Right lobe of liver (tissue), 4 donors: ENCODE data around the gene PPP1R10.

Experiments
- POLR2A ChIP-seq: fragments of 450-650 bp; IDR thresholded peaks from one replicate; pipeline ENCODE4 v1.6.1; 2017; ENCODE audit warnings: antibody characterized with exemption, mild to moderate bottlenecking
- TF ChIP-seq, protein P1 (sequence below), 4 donors: fragments of 200-600 bp in 3 of 4; fragments of 450-650 bp in 1 of 4; IDR thresholded peaks; one replicate each; pipeline versions ENCODE4 v1.5.1 to v1.8.0; 2016 to 2022; ENCODE audit warnings: antibody characterized with exemption in 4 of 4, mild to moderate bottlenecking in 2 of 4
- donor health status: DM: no; HTN: no; CAD: no.
- donor health status: DM: no; HTN: no; CAD: no.
- donor health status: DM: no; HTN: yes; CAD: no.

DNA sequence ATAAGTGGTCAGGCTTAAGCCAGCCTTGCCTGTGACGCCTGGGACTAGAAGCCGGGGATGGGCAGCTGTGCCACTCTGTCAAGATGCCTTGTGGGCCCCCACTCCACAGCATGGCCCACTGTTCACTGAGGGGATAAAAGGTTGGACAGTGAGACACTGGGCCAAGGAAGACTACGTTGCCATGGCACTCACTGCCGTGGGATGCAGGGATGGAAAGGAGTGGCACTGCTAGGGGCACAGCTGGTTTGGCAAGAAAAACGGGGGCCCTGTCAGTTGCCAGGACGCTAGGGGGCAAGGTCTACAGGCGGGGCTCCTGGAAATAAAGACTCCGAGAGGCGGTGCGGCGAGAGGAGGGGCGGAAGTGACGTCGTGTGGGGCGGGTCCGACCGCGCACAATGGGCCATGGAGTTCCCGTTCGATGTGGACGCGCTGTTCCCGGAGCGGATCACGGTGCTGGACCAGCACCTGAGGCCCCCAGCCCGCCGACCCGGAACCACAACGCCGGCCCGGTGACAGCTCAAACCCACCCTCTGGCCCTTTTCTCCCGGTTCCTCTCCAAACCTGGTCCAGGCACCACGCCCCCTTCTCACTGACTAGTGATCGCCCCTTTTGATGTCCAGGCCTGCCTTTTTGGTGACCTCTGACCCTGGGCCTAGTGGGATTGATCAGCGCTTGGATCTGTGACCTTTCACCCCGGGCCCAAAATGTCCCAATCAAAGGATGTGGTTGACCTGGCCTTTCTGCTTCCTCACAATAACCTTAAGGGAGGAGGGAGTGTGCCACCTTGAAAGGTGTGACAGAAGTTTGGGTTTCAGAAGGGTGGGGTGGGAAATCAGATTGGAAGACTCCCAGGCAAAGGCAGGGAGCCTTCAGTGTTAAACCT, 9.7 kb upstream of the PPP1R10 start, which contains the start of gene ATAT1:
- TF ChIP-seq, protein P1, sequence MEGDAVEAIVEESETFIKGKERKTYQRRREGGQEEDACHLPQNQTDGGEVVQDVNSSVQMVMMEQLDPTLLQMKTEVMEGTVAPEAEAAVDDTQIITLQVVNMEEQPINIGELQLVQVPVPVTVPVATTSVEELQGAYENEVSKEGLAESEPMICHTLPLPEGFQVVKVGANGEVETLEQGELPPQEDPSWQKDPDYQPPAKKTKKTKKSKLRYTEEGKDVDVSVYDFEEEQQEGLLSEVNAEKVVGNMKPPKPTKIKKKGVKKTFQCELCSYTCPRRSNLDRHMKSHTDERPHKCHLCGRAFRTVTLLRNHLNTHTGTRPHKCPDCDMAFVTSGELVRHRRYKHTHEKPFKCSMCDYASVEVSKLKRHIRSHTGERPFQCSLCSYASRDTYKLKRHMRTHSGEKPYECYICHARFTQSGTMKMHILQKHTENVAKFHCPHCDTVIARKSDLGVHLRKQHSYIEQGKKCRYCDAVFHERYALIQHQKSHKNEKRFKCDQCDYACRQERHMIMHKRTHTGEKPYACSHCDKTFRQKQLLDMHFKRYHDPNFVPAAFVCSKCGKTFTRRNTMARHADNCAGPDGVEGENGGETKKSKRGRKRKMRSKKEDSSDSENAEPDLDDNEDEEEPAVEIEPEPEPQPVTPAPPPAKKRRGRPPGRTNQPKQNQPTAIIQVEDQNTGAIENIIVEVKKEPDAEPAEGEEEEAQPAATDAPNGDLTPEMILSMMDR (IDR thresholded peaks at IDR 0.05): peak in 3 of 4 donors; percentile 13 to 31 (median 29)
- TF ChIP-seq POLR2A: peak; percentile 48
